HL-60 (cell line): ENCODE data around the gene EYA2.

ENCODE experiments used
- DNase-seq, 2 experiments: peaks; one replicate each; pipeline ENCODE4 v3.0.0-alpha.2; 2010 to 2020; ENCODE audit warnings: low read depth in 1 of 2, low spot score in 1 of 2
- H3K27ac ChIP-seq: fragments of 250-450 bp; sonication (Bioruptor Pico); replicated peaks from 2 replicates; pipeline ENCODE4 v1.5.1; 2020; ENCODE audit warnings: mild to moderate bottlenecking, moderate library complexity
- H3K27me3 ChIP-seq: fragments of 250-450 bp; sonication (Bioruptor Pico); 2 replicates; pipeline ENCODE4 v1.5.1; 2021; ENCODE audit warnings: mild to moderate bottlenecking, moderate library complexity; ENCODE audit not compliant: insufficient read depth, poor library complexity, severe bottlenecking
- H3K4me3 ChIP-seq: replicated peaks from 2 replicates; pipeline ENCODE4 v1.5.1; 2011; ENCODE audit warnings: mild to moderate bottlenecking, control low read depth, low read length; ENCODE audit not compliant: insufficient read depth
- CTCF ChIP-seq: IDR thresholded peaks from one replicate; pipeline ENCODE4 v1.5.1; 2011; ENCODE audit warnings: low read length, control low read depth, inconsistent platforms; ENCODE audit not compliant: insufficient read depth
- GABPA ChIP-seq: IDR thresholded peaks from 2 replicates; pipeline ENCODE4 v1.6.1; 2012; ENCODE audit warnings: low read depth
- POLR2AphosphoS5 ChIP-seq: IDR thresholded peaks from 2 replicates; pipeline ENCODE4 v1.6.1; 2012; ENCODE audit warnings: low read depth
- REST ChIP-seq: IDR thresholded peaks from 2 replicates; pipeline ENCODE4 v1.6.1; 2012; ENCODE audit warnings: low read depth; ENCODE audit not compliant: insufficient replicate concordance
- SPI1 ChIP-seq: IDR thresholded peaks from 2 replicates; pipeline ENCODE4 v1.6.1; 2012; ENCODE audit warnings: low read depth, mild to moderate bottlenecking, borderline replicate concordance

The EYA2 gene

GRCh38 chr20:47040506-47041125, 146.0 kb downstream of the EYA2 start:
- H3K27me3 ChIP-seq = no peaks in the 10 kb centered on the region
- TF ChIP-seq POLR2AphosphoS5 = no peak
- TF ChIP-seq SPI1 = no peak
- TF ChIP-seq GABPA = no peak
- TF ChIP-seq CTCF = no peak
- no peak for TF ChIP-seq REST
- H3K27ac ChIP-seq = no peak overlapping the region

GRCh38 chr20:47041396-47041899, 146.8 kb downstream of the EYA2 start:
- no peak overlapping the region for H3K27ac ChIP-seq
- H3K27me3 ChIP-seq = no peaks in the 10 kb centered on the region
- no peak for TF ChIP-seq GABPA
- TF ChIP-seq POLR2AphosphoS5 = no peak
- TF ChIP-seq SPI1 = no peak
- TF ChIP-seq CTCF = no peak
- no peak for TF ChIP-seq REST
- H3K4me3 ChIP-seq = no peak overlapping the region
- DNase-seq = no peak

More at GRCh38 chr20:47040506-47041125, 146.0 kb downstream of the EYA2 start:
- no peak overlapping the region for H3K4me3 ChIP-seq
- no peak for DNase-seq

GRCh38 chr20:47042464-47042863, 147.8 kb downstream of the EYA2 start:
- DNase-seq = no peak
- Histone ChIP-seq H3K4me3 (no peak overlapping the region), H3K27me3 (no peaks in the 10 kb centered on the region), H3K27ac (no peak overlapping the region)
- TF ChIP-seq REST = no peak
- TF ChIP-seq SPI1 = no peak
- TF ChIP-seq POLR2AphosphoS5 = no peak
- TF ChIP-seq GABPA = no peak
- TF ChIP-seq CTCF = no peak
